NCI-H2029 (cell line): ENCODE data around the gene RGS14.
"Not testable (repeated sequence)": the region's sequence is repeated elsewhere in the genome, so short reads cannot be mapped to it uniquely, and the experiment has no call there.

Experiments used
- DNase-seq: peaks from one replicate; lab custom pipeline; 2025; lab: John Stamatoyannopoulos, UW

The RGS14 gene

GRCh38 chr5:177403792-177404640 is 46.3 kb downstream of the RGS14 start:
- DNase-seq, result peak; percentile 68

DNA sequence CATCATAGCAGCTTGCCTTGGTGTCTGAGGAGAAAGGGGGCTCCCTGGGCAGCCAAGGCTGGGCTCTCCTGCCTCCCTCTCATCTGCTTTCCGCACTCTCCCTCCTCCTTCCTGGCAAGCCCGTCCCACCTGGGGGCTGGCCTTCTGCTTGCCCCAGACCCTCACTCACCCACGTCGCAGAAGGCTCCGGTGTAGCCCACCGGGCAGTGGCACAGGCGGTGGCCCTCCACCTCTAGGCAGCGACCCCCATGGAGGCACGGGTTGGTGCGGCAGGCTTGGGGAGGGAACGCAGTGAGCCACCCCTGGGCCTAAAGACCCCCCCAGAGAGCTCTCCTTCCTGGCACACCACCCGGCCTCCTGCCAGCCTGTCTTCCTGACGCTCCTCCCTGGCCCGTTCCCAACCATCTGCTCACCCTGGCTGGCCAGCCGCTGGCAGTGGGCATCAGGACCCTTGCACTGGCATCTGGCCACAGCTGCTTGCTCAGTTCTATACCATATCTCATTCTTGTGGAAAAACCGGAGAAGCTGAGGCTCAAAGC is 47.0 kb downstream of the RGS14 start:
- no peak for DNase-seq

DNA sequence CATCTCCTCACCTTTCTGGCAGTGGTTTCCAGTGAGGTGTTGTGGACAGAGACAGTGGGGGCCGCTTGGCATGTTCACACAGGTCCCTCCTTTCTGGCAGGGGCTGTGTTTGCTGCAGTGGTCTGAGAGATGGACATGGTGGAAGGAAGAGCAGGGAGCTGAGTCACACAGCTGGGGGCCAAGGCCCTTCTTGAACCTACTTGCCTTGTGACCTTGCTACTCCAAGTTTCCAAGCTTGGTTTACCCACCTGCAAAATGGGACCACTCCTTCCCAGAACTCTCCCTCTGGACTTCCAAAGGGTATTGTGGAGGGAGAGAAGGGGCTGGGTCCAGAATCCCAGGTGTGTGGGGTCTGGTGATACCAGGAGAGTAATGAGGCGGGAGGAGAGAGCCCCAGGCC is 47.6 kb downstream of the RGS14 start:
- no peak for DNase-seq

DNA sequence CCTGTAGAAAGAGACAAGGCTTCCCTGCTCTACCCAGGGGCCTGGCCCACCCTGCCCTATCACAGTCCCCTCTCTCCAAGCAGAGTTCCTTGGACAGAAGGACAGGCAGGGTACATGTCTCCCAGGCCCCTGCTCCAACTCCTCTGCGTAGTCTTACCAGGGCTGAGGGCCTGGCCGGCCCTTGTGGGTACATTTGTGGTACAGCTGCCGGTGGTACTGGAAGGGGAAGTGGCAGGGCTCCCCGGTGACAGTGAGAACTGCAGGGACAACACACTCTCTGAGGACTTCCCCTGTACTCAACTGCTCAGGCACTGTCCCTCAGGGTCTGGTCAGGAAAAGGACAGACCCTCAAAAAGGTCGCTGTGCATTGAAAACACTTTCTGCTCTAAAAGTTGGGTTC is 48.1 kb downstream of the RGS14 start:
- DNase-seq, result no peak

DNA sequence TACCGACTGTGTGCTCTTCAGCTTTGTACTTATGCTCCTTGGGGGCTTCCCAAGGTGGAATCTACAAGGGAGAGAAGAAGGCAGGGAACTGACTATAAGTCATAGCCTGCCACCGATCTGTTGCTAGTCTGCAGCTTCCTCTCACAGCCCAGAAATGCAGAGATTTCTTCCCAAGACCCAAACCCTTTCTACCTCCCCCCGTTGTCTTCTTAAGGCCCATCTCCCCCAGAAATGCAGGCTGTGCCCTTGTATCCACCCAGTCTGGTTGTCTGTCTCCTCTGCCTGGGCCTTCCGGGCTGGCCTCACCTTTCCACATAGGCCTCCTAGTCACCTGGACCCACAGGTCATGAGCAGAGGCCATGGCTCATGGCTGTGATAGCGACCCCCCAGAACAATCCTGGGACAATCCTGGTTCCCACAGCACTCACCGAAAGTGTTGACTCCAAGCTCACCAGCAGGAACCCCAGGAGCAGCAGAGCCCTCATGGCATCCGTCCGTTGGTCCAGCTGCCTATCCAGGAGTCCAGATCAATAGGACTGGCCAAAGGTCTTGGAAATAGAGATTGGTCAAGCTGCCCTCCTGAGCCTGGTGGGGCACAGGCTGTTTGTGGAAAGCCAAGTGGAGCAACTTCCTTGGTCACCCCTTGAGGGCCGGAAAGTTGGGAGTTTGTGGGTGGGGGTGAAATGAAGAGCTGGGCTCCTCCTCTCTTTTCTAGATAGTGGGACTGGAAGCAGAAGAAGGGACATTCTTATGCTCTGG is 51.5 kb downstream of the RGS14 start, which contains the start of gene F12:
F12 (minus strand) TSS at position 522 of the 759 bp plus-strand sequence; CDS start at position 485, 37 bp downstream.
- no peak for DNase-seq

DNA sequence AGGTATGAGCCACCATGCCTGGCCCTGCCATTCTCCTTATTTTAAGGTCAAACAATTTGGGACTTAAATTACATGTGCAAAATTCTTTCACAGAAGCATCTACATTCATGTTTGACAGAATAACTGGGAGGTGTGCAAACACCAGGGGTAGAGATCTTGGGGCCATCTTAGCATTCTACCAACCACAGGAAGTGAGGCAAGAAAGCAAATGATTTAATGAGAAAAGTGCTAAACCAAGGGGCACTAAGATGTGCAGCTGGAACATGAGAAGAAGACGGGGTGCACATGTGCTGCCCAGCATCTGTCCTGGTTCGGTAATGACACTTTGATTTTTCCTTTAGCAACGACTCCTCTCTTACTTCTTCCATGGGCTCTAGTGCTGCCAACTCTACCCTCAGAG is 52.9 kb downstream of the RGS14 start:
- no peak for DNase-seq

- no peak for DNase-seq
Observed at GRCh38 chr5:177412603-177413233, 55.0 kb downstream of the RGS14 start.

DNA sequence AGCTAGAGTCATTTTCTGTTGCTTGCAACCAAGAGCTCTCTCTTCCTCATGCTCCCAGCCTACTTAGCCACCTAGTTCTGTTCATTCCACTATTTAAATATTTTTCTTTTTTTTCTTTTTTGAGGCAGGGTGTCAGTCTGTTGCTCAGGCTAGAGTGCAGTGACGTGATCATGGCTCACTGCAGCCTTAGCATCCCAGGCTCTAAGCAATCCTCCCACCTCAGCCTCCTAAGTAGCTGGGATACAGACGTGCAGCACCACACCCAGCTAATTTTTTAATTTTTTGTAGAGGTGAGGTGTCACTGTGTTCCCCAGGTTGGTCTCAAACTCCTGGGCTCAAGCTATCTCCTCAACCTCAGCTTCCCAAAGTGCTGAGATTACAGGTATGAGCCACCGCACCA is 56.8 kb downstream of the RGS14 start:
- DNase-seq, result no peak

DNA sequence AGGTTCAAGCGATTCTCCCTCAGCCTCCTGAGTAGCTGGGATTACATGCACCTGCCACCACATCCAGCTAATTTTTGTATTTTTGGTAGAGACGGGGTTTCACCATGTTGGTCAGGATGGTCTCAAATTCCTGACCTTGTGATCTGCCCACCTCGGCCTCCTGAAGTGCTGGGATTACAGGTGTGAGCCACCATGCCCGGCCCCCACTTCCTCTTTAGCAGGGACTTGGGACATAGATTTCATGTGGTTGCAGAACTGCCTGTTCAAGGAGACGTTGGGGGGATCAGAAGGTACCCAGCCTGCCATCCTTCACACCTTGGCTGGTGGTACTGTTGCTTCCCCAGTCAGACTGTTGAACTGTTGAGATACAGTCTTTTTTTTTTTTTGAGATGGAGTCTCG is 59.4 kb downstream of the RGS14 start:
- DNase-seq, result not testable (repeated sequence)

DNA sequence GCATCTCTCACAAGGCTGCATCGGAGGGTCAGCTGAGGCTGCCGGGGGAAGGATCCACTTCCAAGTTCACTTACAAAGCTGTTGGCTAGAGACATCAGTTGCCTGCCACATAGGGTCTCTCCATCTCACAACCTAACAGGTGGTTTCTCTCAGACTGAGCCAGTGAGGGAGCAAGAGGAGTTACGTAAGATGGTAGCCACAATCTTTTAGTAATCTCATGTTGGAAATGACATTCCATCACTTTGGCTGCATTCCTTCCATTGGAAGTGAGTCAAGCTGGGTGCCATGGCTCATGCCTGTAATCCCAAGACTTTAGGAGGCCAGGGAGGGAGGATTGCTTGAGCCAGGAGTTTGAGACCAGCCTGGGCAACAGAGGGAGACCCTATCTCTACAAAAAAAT is 61.3 kb downstream of the RGS14 start:
- no peak for DNase-seq

DNA sequence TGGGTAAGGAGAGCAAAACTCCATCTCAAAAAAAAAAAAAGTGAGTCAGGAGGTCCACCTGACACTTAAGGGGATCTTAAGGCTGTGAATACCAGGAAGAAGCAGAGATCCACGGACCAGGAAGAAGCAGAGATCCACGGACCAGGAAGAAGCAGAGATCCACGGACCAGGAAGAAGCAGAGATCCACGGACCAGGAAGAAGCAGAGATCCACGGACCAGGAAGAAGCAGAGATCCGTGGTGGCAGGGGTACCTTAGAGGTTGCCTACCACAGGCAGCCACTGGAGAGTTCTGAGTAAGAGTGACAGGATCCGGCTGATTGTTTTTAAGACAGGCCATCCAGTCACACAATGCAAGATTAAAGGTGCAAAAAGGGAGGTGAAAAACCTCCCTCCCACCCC is 62.7 kb downstream of the RGS14 start:
- not testable (repeated sequence) for DNase-seq

- no peak for DNase-seq
Observed at GRCh38 chr5:177421062-177421798, 63.5 kb downstream of the RGS14 start.
